Stimulated activated naive B cell treated with anti-CD40 and anti-IgM and Interleukin-4, amounts not matched to agents 10 μg/mL and 1 μg/mL and 100 μg/mL, for 72 hours (primary cell): ENCODE results near the gene OR8K3.

Experiments used
- ATAC-seq, 2 donors: fragments of 150-1000 bp; cut with Tn5 transposase; replicated peaks; 2 replicates each; pipeline ENCODE4 v1.10.0; 2021; ENCODE audit warnings: moderate library complexity in 1 of 2
- DNase-seq: peaks from one replicate; pipeline ENCODE4 v3.0.0; 2021
- H3K27ac Mint-ChIP-seq: one replicate; pipeline ENCODE4 v1.8.0; 2022; ENCODE audit warnings: mild to moderate bottlenecking, mixed read lengths
- H3K27me3 Mint-ChIP-seq, 2 donors: one replicate each; pipeline ENCODE4 v1.8.0; 2022; ENCODE audit warnings: mixed read lengths in 2 of 2
- H3K36me3 Mint-ChIP-seq, 2 donors: one replicate each; pipeline ENCODE4 v1.8.0; 2022; ENCODE audit warnings: mixed read lengths in 2 of 2, mild to moderate bottlenecking in 1 of 2
- H3K4me1 Mint-ChIP-seq, 2 donors: one replicate each; pipeline ENCODE4 v1.8.0; 2022; ENCODE audit warnings: mixed read lengths in 2 of 2, mild to moderate bottlenecking in 1 of 2
- H3K4me3 Mint-ChIP-seq, 2 donors: one replicate each; pipeline ENCODE4 v1.8.0; 2022; ENCODE audit warnings: mild to moderate bottlenecking in 2 of 2, mixed read lengths in 2 of 2, moderate library complexity in 1 of 2
- H3K9me3 Mint-ChIP-seq, 2 donors: one replicate each; pipeline ENCODE4 v1.8.0; 2022; ENCODE audit warnings: mixed read lengths in 2 of 2, mild to moderate bottlenecking in 1 of 2

The OR8K3 gene

DNA sequence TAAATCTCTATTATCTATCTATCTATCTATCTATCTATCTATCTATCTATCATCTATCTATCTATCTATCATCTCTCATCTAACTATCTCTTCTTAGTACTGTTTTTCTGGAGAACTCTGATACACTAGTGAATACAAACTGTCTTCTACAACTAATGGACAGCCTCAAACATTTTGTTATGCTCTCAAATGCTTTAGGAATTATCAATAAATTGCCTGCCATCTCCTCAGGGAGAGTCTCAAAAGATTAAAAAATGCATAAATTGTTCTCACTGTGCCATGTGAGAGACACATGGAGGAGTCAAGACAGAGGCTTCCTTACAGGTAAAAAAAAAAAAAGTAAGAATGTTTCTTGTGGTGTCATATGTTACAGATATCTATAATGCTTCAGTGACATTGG lies at the start of gene OR8K3:
TSS of gene OR8K3 (plus strand) at position 301 of the 400 bp plus-strand sequence. CDS start 3,163 bp downstream, outside the sequence.
- Mint-ChIP-seq H3K36me3 (no peaks in the 10 kb centered on the region), H3K9me3 (peaks cover 4 to 5% of the 10 kb centered on the region in 2 donors), H3K27me3 (no peaks in the 10 kb centered on the region), H3K4me3 (no peak within 1 kb of the TSS), H3K27ac (no peak within 1 kb of the TSS), H3K4me1 (no peaks in the 10 kb centered on the region)
- DNase-seq: no peak
- ATAC-seq: no peak

DNA sequence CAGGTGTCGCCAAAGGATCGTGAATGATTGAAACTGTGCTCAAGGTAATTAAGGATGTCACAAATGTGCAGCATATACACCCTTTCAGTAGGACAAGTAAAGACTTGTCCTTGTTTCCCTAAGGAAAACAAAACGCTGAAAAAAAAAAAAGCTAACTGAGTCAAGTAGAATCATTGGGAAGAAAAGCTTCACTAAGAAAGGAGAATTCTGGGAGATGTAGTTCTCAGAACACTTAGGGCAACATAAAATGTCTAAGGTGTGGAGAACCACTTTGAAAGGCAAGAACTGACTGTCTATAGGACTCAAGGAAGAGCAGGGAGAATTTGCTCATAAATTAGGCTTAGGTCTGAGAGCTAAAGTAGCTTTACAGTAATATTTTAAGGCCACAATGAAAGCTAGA lies 43.9 kb upstream of the OR8K3 start:
- no peak overlapping the region for H3K27ac Mint-ChIP-seq
- no peaks in the 10 kb centered on the region for H3K36me3 Mint-ChIP-seq
- no peak for DNase-seq
- ATAC-seq: no peak
- no peak overlapping the region for H3K4me3 Mint-ChIP-seq
- H3K27me3 Mint-ChIP-seq: no peaks in the 10 kb centered on the region
- H3K9me3 Mint-ChIP-seq: peaks cover 12 to 22% of the 10 kb centered on the region in 2 donors
- H3K4me1 Mint-ChIP-seq: no peaks in the 10 kb centered on the region

DNA sequence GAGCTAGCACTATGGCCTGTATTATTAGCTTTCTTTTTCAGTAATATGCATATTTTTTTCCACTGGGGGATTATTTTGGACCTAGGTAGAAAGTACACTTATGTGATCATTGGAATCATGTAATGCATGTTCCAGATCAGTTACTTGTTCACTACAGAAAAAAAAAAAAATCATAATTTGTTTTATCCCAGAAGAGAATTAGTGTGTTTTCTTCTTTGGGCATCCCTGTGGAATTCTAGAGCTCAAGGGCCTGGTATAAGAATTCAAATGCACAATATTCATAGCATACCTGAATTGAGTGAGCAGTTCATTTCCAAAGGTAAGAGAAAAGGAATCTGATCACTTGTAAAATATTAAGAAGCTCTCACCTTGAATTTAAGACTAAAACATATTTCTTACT lies 41.1 kb upstream of the OR8K3 start, which contains the start of gene OR5T1:
TSS of gene OR5T1 (plus strand) at position 301 of the 400 bp plus-strand sequence. CDS start 1,485 bp downstream, outside the sequence.
- H3K27ac Mint-ChIP-seq: no peak within 1 kb of the TSS
- H3K27me3 Mint-ChIP-seq: no peaks in the 10 kb centered on the region
- no peaks in the 10 kb centered on the region for H3K36me3 Mint-ChIP-seq
- DNase-seq (no peak), ATAC-seq (no peak)
- H3K4me1 Mint-ChIP-seq: no peaks in the 10 kb centered on the region
- peaks cover 11 to 15% of the 10 kb centered on the region in 2 donors for H3K9me3 Mint-ChIP-seq
- H3K4me3 Mint-ChIP-seq: no peak within 1 kb of the TSS

DNA sequence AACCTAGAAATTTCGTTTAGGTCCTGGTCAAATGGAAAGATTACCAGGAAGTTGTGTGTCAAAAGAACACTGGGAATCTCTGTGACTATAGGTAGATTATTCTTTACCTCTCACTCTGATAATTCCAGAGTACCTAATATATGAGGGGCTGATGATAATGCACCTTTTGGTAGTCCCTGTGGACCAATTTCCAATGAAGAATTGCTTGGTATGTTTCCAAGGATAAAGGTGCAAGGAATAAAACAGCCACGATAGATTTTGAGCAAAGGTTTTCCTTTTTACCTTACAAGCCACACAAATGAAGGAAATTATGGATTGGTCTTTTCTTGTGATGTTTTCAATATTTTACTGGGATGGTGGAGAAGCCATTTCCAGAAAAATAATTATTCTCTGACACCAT lies 22.8 kb upstream of the OR8K3 start, which contains the start of gene OR8H1:
TSS of gene OR8H1 (minus strand) at position 101 of the 400 bp plus-strand sequence. CDS start 1,192 bp downstream, outside the sequence.
- H3K9me3 Mint-ChIP-seq: peaks cover 7 to 9% of the 10 kb centered on the region in 2 donors
- ATAC-seq: no peak
- no peak within 1 kb of the TSS for H3K27ac Mint-ChIP-seq
- DNase-seq: no peak
- no peaks in the 10 kb centered on the region for H3K4me1 Mint-ChIP-seq
- H3K4me3 Mint-ChIP-seq: no peak within 1 kb of the TSS
- no peaks in the 10 kb centered on the region for H3K27me3 Mint-ChIP-seq
- no peaks in the 10 kb centered on the region for H3K36me3 Mint-ChIP-seq

DNA sequence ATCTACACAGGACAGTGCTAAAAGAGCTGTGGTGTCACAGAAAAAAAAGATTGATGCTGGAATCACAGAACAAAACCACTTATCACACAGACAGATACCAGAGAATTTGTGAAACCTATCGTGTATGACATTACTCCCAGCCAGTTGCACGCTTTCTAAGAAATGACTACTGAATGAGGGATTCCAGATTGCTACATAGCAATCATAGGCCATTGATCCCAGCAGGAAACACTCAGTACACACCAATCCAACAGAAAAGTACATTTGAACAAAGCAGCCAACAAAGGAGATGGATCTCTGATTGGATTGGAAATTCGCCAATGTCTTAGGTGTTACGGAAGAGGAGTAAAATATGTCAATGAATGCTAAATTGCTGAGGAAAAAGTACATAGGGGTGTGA lies 18.0 kb upstream of the OR8K3 start:
- Mint-ChIP-seq H3K36me3 (no peaks in the 10 kb centered on the region), H3K9me3 (peaks cover 4 to 5% of the 10 kb centered on the region in 2 donors), H3K27me3 (no peaks in the 10 kb centered on the region), H3K4me1 (no peaks in the 10 kb centered on the region), H3K4me3 (no peak overlapping the region), H3K27ac (no peak overlapping the region)
- DNase-seq: no peak
- no peak for ATAC-seq

DNA sequence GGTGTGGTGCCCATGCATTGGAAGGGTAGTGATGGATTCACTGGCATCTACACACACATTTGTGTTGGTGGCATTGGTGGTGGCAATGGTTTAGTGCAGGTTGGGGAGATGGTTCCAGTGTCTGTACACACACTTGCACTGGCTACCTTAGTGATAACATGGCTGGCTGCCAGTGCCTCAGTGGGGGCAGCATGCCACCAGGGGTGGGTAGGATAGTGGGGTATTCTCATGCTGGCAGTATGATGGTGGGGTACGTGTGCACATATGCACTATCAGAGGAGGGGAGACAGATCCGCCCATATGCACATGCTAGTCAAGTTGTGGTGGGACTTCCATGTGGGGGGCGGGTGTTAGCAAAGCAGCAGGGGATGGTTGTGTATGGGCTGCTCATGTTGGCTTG lies 7.1 kb upstream of the OR8K3 start:
- Mint-ChIP-seq H3K9me3 (peaks cover 13 to 19% of the 10 kb centered on the region in 2 donors), H3K4me3 (no peak overlapping the region), H3K27me3 (no peaks in the 10 kb centered on the region), H3K27ac (no peak overlapping the region), H3K36me3 (no peaks in the 10 kb centered on the region), H3K4me1 (no peaks in the 10 kb centered on the region)
- ATAC-seq (no peak), DNase-seq (no peak)

DNA sequence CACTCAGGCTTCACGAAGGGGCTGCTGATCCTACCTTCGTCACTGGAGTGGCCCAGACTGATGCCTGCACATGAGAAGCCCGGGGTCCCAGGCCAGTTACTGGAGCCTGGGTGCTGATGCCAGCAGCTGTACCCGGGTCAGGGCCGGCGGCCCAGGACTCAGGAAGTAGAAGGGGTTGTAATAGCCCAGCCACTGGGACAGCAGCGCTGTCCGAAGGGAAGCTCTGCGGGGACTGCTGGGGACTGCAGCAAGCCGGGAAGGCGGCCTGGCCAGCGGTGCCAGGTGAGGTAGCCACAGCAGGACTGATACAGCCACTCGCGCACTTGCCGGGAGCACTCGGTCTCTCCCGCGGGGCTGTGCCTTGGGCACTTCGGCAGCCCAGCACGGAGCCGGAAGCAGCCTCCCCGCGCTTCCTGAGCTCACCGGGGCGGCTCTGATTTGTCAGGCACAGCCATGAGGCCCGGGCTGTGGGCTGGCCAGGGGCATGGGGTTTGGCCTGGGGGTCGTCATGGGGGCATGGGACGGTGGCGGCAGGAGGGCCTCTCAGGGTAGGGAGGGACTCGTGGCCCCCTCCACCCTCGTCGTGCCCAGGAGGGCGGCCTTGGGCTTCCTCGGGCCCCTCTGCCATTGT lies 17.0 kb downstream of the OR8K3 start:
- H3K27me3 Mint-ChIP-seq: no peaks in the 10 kb centered on the region
- DNase-seq (no peak), ATAC-seq (no peak)
- no peak overlapping the region for H3K27ac Mint-ChIP-seq
- no peaks in the 10 kb centered on the region for H3K4me1 Mint-ChIP-seq
- H3K36me3 Mint-ChIP-seq: no peaks in the 10 kb centered on the region
- no peak overlapping the region for H3K4me3 Mint-ChIP-seq
- peaks cover 0 to 6% of the 10 kb centered on the region in 2 donors for H3K9me3 Mint-ChIP-seq

DNA sequence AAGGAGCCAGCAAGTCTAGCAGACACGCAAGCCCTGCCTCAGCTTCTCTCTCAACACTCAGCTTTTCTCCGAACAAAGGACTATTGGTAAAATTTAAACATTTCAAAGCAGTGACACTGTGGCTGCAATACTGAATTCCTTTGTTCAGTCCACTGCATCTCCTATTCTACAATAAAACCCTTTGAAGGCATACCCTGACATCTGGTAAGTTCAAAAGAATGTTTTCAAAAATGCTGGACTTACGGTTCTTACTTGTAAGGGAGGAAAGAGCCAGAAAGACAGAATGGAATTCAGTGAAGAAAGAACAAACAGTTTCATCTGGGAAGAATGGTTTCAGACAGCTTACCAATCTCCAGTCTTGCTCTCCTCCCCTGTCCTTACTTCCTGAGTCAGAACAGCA lies 18.2 kb downstream of the OR8K3 start:
- Mint-ChIP-seq H3K4me3 (no peak overlapping the region), H3K36me3 (no peaks in the 10 kb centered on the region), H3K4me1 (no peaks in the 10 kb centered on the region), H3K9me3 (peaks cover 0 to 3% of the 10 kb centered on the region in 2 donors), H3K27ac (no peak overlapping the region), H3K27me3 (no peaks in the 10 kb centered on the region)
- ATAC-seq: no peak
- DNase-seq: no peak

DNA sequence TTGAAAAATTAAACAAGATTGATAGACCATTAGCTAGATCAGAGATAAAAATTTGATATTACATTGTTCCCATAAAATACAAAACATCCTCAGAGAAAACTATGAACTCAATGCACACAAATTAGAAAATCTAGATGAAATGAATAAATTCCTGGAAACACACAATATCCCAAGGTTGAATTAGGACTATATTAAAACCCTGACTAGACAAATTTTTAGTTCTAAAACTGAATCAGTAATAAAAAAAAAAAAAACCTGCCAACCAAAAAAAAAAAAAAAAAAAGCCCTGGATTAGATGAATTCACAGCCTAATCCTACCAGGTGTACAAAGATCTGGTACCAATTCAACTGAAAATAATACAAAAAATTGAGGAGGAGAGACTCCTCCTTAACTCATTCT lies 25.3 kb downstream of the OR8K3 start:
- Mint-ChIP-seq H3K4me3 (no peak overlapping the region), H3K36me3 (no peaks in the 10 kb centered on the region), H3K9me3 (peaks cover 4 to 10% of the 10 kb centered on the region in 2 donors), H3K4me1 (no peaks in the 10 kb centered on the region), H3K27me3 (no peaks in the 10 kb centered on the region), H3K27ac (no peak overlapping the region)
- ATAC-seq (no peak), DNase-seq (no peak)

DNA sequence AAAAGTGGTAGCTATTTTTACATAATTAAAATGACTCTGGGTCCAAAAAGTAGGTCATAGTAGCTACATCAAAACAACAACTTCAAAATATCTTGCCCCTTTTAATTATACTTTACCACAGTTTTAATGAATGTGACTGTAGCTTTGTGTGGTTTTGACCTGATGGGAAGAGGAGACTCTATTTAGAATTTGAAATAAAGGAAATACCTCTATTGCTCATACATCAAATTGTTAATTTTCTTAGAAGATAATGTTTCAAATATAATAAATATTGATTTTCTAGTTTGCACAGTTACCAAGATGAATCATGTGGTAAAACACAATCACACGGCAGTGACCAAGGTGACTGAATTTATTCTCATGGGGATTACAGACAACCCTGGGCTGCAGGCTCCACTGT lies 30.8 kb downstream of the OR8K3 start, which contains the start of gene OR8K1:
TSS of gene OR8K1 (plus strand) at position 301 of the 400 bp plus-strand sequence. CDS start at position 301, 0 bp downstream.
- H3K4me3 Mint-ChIP-seq: no peak within 1 kb of the TSS
- no peak within 1 kb of the TSS for H3K27ac Mint-ChIP-seq

DNA sequence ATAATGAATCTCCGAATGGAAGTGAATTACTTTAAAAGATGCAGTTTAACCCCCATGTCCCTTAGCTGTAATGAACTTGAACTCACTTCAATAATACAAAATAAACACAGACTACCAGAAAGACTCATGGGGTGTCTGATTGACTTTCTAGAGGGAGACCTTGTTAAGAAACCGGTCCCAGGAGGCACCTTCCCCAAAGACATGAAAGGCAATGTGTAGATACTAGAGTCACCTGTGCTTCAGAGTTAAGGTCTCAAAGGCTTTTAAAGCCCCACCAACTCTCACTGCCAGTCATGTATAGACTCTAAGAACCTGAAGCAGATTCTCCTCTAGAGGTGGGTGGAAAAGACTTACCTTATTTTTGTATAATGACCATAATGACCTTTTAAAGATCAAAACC lies 39.0 kb downstream of the OR8K3 start, which contains the start of gene OR8J1:
TSS of gene OR8J1 (plus strand) at position 301 of the 400 bp plus-strand sequence. CDS start 5,956 bp downstream, outside the sequence.
- H3K4me1 Mint-ChIP-seq: no peaks in the 10 kb centered on the region
- H3K9me3 Mint-ChIP-seq: no peaks in the 10 kb centered on the region
- no peak for DNase-seq
- no peaks in the 10 kb centered on the region for H3K36me3 Mint-ChIP-seq
- H3K27ac Mint-ChIP-seq: peak within 1 kb of the TSS; percentile 37
- H3K4me3 Mint-ChIP-seq: no peak within 1 kb of the TSS
- no peaks in the 10 kb centered on the region for H3K27me3 Mint-ChIP-seq
- ATAC-seq: no peak

More for the DNA sequence above, 30.8 kb downstream of the OR8K3 start, which contains the start of gene OR8K1:
- H3K9me3 Mint-ChIP-seq: peaks cover 4 to 8% of the 10 kb centered on the region in 2 donors
- H3K27me3 Mint-ChIP-seq: no peaks in the 10 kb centered on the region
- ATAC-seq (no peak), DNase-seq (no peak)
- H3K4me1 Mint-ChIP-seq: no peaks in the 10 kb centered on the region
- no peaks in the 10 kb centered on the region for H3K36me3 Mint-ChIP-seq
